Transverse colon (tissue), 3 donors: Measurements from ENCODE around the gene TBC1D21.

ENCODE experiments used
- CTCF ChIP-seq, 5 experiments: fragments of 200-600 bp in 3 of 5; fragments of 450-650 bp in 2 of 5; sonication (generic) in 3 of 5; IDR thresholded peaks; 1 replicate in 2 of 5; 2 replicates in 3 of 5; pipeline ENCODE4 v1.5.1; 2016 to 2017; ENCODE audit warnings: antibody characterized with exemption in 5 of 5, inconsistent platforms in 3 of 5, mild to moderate bottlenecking in 2 of 5, moderate library complexity in 1 of 5
- EP300 ChIP-seq: sonication (generic); formaldehyde crosslinking; IDR thresholded peaks from one replicate; pipeline ENCODE4 v1.6.1; 2017; ENCODE audit warnings: antibody characterized with exemption, low read depth
- POLR2A ChIP-seq: fragments of 450-650 bp; IDR thresholded peaks from one replicate; pipeline ENCODE4 v1.6.1; 2016; ENCODE audit warnings: antibody characterized with exemption, mild to moderate bottlenecking, moderate library complexity

GRCh38 chr15:73892446-73893226, 19.3 kb downstream of the TBC1D21 start:
- TF ChIP-seq CTCF (IDR thresholded peaks at IDR 0.05) (no peak), POLR2A (no peak), EP300 (no peak)
